Loucy (cell line): Measurements from ENCODE around the gene NEURL4.

Experiments
- H2AFZ ChIP-seq: fragments of 200-600 bp; sonication (generic); 2 replicates; pipeline ENCODE4 v1.6.0; 2016; ENCODE audit warnings: antibody characterized with exemption, mild to moderate bottlenecking, low read length, moderate library complexity
- H3F3A ChIP-seq: fragments of 200-600 bp; 2 replicates; pipeline ENCODE4 v1.6.0; 2016; ENCODE audit warnings: antibody characterized with exemption, low read depth, mild to moderate bottlenecking
- H3K27me3 ChIP-seq: fragments of 200-600 bp; sonication (generic); 2 replicates; pipeline ENCODE4 v1.6.1; 2014; ENCODE audit warnings: low read length, mild to moderate bottlenecking; ENCODE audit not compliant: insufficient read depth, poor library complexity, severe bottlenecking
- H3K36me3 ChIP-seq: fragments of 200-600 bp; sonication (generic); 2 replicates; pipeline ENCODE4 v1.6.1; 2016; ENCODE audit warnings: low read length; ENCODE audit not compliant: insufficient read depth
- H3K4me1 ChIP-seq: fragments of 200-600 bp; sonication (generic); 2 replicates; pipeline ENCODE4 v1.5.1; 2014; ENCODE audit warnings: low read length, mild to moderate bottlenecking; ENCODE audit not compliant: insufficient read depth, poor library complexity, severe bottlenecking
- H3K4me2 ChIP-seq: fragments of 200-600 bp; sonication (generic); 2 replicates; pipeline ENCODE4 v1.6.0; 2014; ENCODE audit warnings: antibody characterized with exemption, low read length, low read depth, mild to moderate bottlenecking; ENCODE audit not compliant: poor library complexity, severe bottlenecking
- H3K4me3 ChIP-seq: fragments of 200-600 bp; sonication (generic); 2 replicates; pipeline ENCODE4 v1.5.1; 2014; ENCODE audit warnings: low read length, mild to moderate bottlenecking, mixed read lengths; ENCODE audit not compliant: poor library complexity, severe bottlenecking
- H3K79me2 ChIP-seq: fragments of 200-600 bp; sonication (generic); 2 replicates; pipeline ENCODE4 v1.6.1; 2014; ENCODE audit warnings: low read length; ENCODE audit not compliant: insufficient read depth
- H3K9ac ChIP-seq: fragments of 200-600 bp; sonication (generic); 2 replicates; pipeline ENCODE4 v1.6.0; 2014; ENCODE audit warnings: mild to moderate bottlenecking, low read depth, low read length, moderate library complexity; ENCODE audit not compliant: poor library complexity, severe bottlenecking
- H3K9me2 ChIP-seq: fragments of 200-600 bp; sonication (generic); replicated peaks from 2 replicates; pipeline ENCODE4 v1.6.1; 2016; ENCODE audit warnings: low read depth, low read length, mixed read lengths
- H3K9me3 ChIP-seq: fragments of 200-600 bp; sonication (generic); 2 replicates; pipeline ENCODE4 v1.6.1; 2014; ENCODE audit warnings: mild to moderate bottlenecking, antibody characterized with exemption, low read length, low read depth; ENCODE audit not compliant: insufficient read depth
- H4K20me1 ChIP-seq: fragments of 200-600 bp; sonication (generic); 2 replicates; pipeline ENCODE4 v1.6.0; 2014; ENCODE audit warnings: antibody characterized with exemption, low read length, mild to moderate bottlenecking; ENCODE audit not compliant: insufficient read depth, poor library complexity, severe bottlenecking
- EZH2phosphoT487 ChIP-seq: fragments of 200-600 bp; IDR thresholded peaks from 2 replicates; pipeline ENCODE4 v1.6.1; 2018; ENCODE audit warnings: antibody characterized with exemption, mild to moderate bottlenecking, moderate library complexity, borderline replicate concordance
- TF ChIP-seq, protein P1 (sequence below): fragments of 200-600 bp; sonication (generic); conservative IDR thresholded peaks from 2 replicates; pipeline ENCODE4 v1.5.1; 2014; ENCODE audit warnings: mild to moderate bottlenecking, antibody characterized with exemption, low read length

The NEURL4 gene

DNA sequence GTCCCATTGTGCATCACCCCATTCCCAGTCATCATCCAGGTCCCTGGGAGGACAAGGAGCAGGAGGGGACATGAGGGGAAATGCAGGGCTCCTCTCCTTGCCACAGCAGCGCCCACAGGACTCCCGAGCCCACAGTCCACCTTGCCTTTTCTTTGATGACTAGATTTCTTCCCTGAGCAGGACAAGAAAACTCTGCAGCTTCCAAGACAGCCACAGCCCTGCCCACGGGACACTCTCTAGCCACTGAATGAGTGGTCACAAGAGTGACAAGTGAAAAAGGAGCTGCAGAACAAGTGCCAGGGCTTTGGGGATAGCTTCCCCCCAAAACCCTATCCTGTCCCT is 4.7 kb downstream of the NEURL4 start:
- H3K4me2 ChIP-seq, result no peak overlapping the region
- H4K20me1 ChIP-seq, result peaks cover 5% of the 10 kb centered on the region
- peaks cover 8% of the 10 kb centered on the region for H3K4me1 ChIP-seq
- TF ChIP-seq EZH2phosphoT487, result no peak
- TF ChIP-seq, protein P1, sequence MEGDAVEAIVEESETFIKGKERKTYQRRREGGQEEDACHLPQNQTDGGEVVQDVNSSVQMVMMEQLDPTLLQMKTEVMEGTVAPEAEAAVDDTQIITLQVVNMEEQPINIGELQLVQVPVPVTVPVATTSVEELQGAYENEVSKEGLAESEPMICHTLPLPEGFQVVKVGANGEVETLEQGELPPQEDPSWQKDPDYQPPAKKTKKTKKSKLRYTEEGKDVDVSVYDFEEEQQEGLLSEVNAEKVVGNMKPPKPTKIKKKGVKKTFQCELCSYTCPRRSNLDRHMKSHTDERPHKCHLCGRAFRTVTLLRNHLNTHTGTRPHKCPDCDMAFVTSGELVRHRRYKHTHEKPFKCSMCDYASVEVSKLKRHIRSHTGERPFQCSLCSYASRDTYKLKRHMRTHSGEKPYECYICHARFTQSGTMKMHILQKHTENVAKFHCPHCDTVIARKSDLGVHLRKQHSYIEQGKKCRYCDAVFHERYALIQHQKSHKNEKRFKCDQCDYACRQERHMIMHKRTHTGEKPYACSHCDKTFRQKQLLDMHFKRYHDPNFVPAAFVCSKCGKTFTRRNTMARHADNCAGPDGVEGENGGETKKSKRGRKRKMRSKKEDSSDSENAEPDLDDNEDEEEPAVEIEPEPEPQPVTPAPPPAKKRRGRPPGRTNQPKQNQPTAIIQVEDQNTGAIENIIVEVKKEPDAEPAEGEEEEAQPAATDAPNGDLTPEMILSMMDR, result 0 out of 2 replicates have a peak, but pooled peaks have one; percentile 6
- H3K9ac ChIP-seq, result no peak overlapping the region
- H3K36me3 ChIP-seq, result peaks cover 27% of the 10 kb centered on the region; the same call in 1 of the 2 replicates
- no peak overlapping the region for H3K4me3 ChIP-seq
- no peaks in the 10 kb centered on the region for H3K9me2 ChIP-seq
- H3K27me3 ChIP-seq, result no peaks in the 10 kb centered on the region
- H2AFZ ChIP-seq, result no peak overlapping the region
- no peaks in the 10 kb centered on the region for H3K9me3 ChIP-seq
- H3K79me2 ChIP-seq, result peaks cover 21% of the 10 kb centered on the region
- no peaks in the 10 kb centered on the region for H3F3A ChIP-seq

DNA sequence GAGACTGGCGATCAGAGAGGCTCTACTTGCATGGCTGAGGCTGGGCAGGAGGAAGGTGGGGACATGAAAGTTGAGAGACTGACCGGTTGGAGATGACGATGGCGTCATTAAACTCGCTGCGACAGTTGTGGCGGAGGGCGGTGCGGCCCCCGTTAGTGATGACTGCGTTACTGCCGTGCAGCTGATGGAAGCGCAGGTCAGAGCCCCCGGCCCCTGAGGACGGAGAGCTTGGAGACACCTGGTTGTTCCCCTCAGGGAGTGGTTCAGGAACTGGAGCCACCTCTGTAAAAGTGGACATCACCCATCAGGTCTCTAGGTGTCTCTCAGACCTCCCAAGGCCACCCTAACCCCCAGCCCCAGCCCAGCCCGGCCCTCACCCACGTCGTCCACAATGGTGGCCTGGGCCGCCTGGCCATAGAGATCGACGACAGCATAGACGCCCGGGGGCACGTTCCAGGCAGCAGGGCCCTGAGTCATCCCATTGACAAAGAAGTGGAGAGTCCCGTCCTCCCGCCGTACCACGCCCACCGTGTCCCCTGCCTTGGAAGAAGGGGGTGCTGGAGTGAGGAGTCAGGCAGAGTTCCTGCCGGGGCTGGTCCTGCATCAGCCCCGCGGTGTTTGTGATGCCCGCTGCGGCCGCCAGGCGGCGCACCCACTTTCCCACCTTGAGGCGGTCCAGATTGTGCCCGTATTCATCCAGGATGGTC is 5.3 kb downstream of the NEURL4 start:
- Histone ChIP-seq H3K9me3 (no peaks in the 10 kb centered on the region), H3K79me2 (peaks cover 20% of the 10 kb centered on the region), H4K20me1 (peaks cover 5% of the 10 kb centered on the region), H3K27me3 (no peaks in the 10 kb centered on the region), H3F3A (no peaks in the 10 kb centered on the region), H2AFZ (no peak overlapping the region), H3K36me3 (peaks cover 27% of the 10 kb centered on the region; the same call in 1 of the 2 replicates), H3K4me3 (no peak overlapping the region), H3K4me2 (no peak overlapping the region), H3K4me1 (peaks cover 8% of the 10 kb centered on the region), H3K9me2 (no peaks in the 10 kb centered on the region), H3K9ac (no peak overlapping the region)
- TF ChIP-seq, protein P1, result peak; percentile 95
- no peak for TF ChIP-seq EZH2phosphoT487

DNA sequence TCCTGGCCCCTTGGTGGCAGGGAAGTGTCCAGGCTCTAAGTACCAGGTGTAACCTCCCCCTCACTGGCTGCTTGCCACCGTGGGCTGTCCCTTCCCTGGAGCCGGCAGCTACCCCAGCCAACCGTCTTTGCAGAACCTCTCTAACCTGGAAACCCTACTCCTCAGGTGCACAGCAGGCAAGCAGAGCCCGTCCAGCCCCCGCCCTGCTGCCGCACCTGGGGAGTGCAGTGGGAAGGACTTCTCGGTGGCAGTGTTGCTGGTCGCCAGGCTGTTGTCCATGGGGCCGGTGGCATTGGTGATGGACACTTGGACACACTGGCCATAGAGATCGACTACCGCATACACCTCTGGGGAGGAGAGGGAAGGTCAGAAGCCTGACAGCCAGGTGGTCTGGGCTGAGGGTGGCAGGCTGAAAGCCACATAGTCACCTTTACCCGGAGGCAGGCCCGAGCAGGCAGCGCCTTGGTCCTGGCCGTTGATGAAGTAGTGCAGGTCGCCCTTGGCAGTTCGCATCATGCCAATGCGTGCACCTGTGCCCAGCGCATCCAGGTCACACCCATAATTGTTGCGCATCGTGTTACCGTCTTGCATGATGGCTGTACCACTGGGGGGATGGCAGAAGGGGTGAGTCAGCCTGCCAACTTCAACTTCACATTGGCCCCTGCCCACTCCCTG is 6.5 kb downstream of the NEURL4 start:
- Histone ChIP-seq H3K4me2 (no peak overlapping the region), H3F3A (no peaks in the 10 kb centered on the region), H3K4me1 (peaks cover 1% of the 10 kb centered on the region), H3K9ac (no peak overlapping the region), H4K20me1 (no peaks in the 10 kb centered on the region), H3K27me3 (no peaks in the 10 kb centered on the region), H3K9me2 (no peaks in the 10 kb centered on the region), H3K36me3 (peaks cover 38% of the 10 kb centered on the region; the same call in 1 of the 2 replicates), H3K79me2 (peaks cover 8% of the 10 kb centered on the region), H2AFZ (no peak overlapping the region), H3K9me3 (no peaks in the 10 kb centered on the region), H3K4me3 (no peak overlapping the region)
- no peak for TF ChIP-seq EZH2phosphoT487
- TF ChIP-seq, protein P1, result no peak
